GM12873 (cell line): ENCODE measurements around the gene ANKRD65.

Experiments
- TF ChIP-seq, protein P1 (sequence below): IDR thresholded peaks from 2 replicates; pipeline ENCODE4 v1.5.1; 2012; ENCODE audit warnings: low read depth, mild to moderate bottlenecking, moderate library complexity, low read length, control low read depth; ENCODE audit not compliant: insufficient read depth; ENCODE audit errors: missing control alignments

Gene ANKRD65

DNA sequence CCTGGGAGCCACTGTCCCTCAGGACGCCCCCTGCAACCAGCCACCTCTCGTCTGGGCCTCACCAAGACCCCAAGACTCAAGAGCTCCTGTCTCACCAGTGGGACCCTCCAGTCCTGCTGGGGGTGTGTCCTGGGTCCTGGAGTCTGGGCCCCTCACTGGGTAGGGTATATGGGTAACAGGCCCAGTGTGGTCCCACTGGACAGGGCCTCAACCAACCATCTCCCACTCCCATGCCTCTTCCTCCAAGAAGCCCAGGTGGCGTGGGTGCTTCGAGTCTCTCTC, 13.7 kb upstream of the ANKRD65 start:
- TF ChIP-seq, protein P1, sequence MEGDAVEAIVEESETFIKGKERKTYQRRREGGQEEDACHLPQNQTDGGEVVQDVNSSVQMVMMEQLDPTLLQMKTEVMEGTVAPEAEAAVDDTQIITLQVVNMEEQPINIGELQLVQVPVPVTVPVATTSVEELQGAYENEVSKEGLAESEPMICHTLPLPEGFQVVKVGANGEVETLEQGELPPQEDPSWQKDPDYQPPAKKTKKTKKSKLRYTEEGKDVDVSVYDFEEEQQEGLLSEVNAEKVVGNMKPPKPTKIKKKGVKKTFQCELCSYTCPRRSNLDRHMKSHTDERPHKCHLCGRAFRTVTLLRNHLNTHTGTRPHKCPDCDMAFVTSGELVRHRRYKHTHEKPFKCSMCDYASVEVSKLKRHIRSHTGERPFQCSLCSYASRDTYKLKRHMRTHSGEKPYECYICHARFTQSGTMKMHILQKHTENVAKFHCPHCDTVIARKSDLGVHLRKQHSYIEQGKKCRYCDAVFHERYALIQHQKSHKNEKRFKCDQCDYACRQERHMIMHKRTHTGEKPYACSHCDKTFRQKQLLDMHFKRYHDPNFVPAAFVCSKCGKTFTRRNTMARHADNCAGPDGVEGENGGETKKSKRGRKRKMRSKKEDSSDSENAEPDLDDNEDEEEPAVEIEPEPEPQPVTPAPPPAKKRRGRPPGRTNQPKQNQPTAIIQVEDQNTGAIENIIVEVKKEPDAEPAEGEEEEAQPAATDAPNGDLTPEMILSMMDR: no peak

DNA sequence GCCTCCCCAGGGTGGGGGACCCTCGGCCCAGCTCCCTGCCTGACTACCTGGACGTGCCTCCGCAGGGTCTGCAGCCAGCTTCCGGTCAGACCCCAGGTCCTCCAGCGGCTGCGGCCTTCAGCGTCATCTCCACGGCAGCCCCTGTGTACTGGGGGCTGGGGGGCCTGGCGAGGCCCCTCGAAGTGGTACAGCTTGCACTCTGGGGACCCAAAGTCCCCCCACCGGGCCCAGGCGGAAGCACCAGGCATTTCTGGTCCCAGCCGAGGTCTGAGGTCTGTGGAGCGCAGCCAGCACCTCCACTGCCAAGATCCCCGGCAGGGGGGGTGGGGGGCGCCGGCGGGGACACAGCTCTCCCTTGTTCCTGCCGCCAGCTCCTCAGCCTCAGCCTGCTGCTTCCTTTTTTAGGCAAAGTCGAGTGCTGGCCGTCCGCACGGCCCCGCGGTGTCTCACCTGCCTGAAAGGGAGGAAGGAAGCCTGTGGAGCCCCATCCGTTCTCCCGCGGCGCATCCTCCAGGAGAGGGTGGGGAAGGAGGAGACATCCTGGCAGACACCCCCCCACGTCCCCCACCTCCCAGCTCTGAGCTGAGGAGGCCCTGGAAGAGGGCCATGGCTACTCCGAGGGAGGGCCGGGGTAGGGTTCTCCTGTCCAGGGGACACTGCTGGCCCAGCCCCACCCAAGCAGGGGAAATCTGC, 13.2 kb upstream of the ANKRD65 start:
- TF ChIP-seq, protein P1: no peak

- TF ChIP-seq, protein P1: no peak
Measured at GRCh38 chr1:1433804-1434130, 12.7 kb upstream of the ANKRD65 start.

DNA sequence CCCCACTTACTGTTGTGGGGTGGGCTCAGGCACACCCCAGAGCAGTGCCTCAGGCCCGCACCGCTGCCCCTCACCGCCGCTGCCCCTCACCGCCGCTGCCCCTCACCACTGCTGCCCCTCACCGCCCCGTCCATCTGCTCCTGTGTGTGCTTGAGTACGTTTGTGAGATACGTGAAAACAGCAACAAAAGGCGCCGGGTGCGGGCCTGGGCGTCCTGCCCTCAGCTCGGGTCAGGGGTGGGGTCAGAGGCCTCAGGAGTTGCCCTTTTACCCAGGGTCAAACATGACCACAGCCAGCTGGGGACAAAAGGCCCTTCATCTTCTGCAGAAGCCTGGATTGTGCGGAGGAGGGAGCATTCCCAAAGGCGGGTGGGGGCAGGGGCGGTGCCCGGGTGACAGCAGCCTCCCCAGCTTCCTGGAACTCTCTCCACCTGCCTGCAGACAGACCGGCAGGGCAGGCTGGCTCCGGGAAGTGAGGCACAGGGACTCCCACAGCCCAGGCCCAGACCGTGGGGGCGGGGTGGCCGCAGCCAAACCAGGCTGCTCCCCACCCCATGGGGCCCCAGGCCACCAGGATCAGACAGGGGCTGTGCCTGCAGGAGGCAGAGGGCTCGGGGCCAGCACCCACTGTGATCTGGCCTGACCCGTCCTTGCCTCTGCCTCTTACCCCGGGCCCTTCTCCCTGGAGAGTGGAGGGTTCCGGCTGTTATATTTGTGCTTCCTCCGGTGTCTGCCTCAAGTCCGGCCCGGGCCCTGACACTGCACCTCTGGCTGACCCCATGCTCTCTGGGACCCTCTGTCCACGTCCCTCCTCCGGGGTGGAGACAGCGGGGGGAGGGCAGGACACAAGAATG, 12.1 kb upstream of the ANKRD65 start:
- TF ChIP-seq, protein P1: no peak

DNA sequence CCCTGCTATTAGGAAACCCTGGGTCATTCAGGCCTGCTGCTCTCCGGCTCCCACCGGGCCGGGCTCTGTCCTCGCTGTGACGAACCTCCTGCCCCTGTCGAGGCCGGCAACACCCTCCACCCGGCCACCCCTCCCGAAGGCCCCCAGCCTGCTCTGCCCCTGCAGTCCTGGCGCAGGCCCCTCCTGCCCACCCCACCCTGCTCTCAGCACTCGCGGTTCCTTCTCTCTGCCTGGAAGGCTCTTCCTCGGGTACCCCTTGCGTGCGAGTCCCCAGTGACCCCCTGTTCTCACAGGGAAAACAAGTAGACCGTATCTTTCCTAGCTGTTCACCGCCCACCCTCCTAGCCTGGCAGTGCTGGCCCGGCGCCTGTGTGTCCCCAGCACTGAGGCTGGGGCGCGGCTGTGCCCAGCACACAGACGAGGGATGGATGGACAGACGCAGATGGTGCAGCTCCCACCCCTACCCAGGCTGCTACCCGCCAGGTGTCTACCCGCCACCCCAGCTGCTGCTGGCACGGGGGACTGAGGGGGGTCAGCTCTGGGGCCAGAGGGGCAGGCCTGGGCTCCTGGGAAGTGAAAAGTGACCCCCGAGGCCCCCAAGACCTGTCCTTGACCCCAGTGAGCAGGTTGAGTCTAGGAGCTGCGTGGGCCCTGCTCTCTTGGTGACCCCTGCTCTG, 11.3 kb upstream of the ANKRD65 start:
- TF ChIP-seq, protein P1: no peak

- TF ChIP-seq, protein P1: no peak
Measured at GRCh38 chr1:1431845-1432273, 10.8 kb upstream of the ANKRD65 start.
